NB4 (cell line): ENCODE data around the gene ANKRD61.

ENCODE experiments used
- CTCF ChIP-seq: IDR thresholded peaks from one replicate; pipeline ENCODE4 v1.5.1; 2012; ENCODE audit warnings: low read depth, low read length
- MAX ChIP-seq: IDR thresholded peaks from 2 replicates; pipeline ENCODE4 v1.6.1; 2011; ENCODE audit warnings: low read depth, low read length
- POLR2A ChIP-seq: IDR thresholded peaks from 2 replicates; pipeline ENCODE4 v1.6.1; 2011; ENCODE audit warnings: mild to moderate bottlenecking; ENCODE audit not compliant: insufficient read length; ENCODE audit errors: extremely low read depth

- TF ChIP-seq CTCF: no peak
- no peak for TF ChIP-seq POLR2A
- no peak for TF ChIP-seq MAX
These were observed 1.5 kb downstream of the ANKRD61 start for GRCh38 chr7:6032641-6033040.
